K562 (cell line): ENCODE results near the gene PLEKHA6. TPM values are rescaled to one million over a fixed set of nuclear protein-coding genes. Genes with fewer than 3 reads are reported as not detected.
A peak's percentile ranks its signal among the peaks of the same experiment; 100 is the strongest.

Source experiments
- ATAC-seq: fragments of 200-7000 bp; cut with Tn5 transposase; 3 replicates; pipeline ENCODE4 v1.9.1; 2020; ENCODE audit warnings: moderate library complexity
- BruUV-seq: library from RNA; stranded (reverse); fragments of 400-500 nt; replicated peaks from 2 replicates; lab custom pipeline; 2021; lab: Mats Ljungman, UMichigan
- CTCF ChIA-PET: fragments of 300-600 bp; formaldehyde crosslinking; extraction: SDS; loops from one replicate; lab custom pipeline; 2021; ENCODE audit warnings: low intra/inter-chr PET ratio; lab: Yijun Ruan, JAX
- POLR2A ChIA-PET: fragments of 300-600, 350-650 bp; sonication (Branson Sonifier 250); formaldehyde crosslinking; extraction: SDS; loops from one replicate; lab custom pipeline; 2021; ENCODE audit warnings: antibody characterized with exemption, inconsistent platforms; lab: Yijun Ruan, JAX
- DNase-seq, 4 experiments: peaks; one replicate each; pipeline versions ENCODE4 v3.0.0 to v3.0.0-alpha.2; 2011 to 2018; ENCODE audit warnings: low spot score in 3 of 4, mixed read lengths in 3 of 4; ENCODE audit errors: extremely low read depth in 1 of 4
- FAIRE-seq: peaks from 2 replicates; lab custom pipeline; 2011; peaks lifted over from hg19 to GRCh38; lab: Jason Lieb, UNC
- H2AFZ ChIP-seq: 2 replicates; pipeline ENCODE4 v1.6.0; 2011; ENCODE audit warnings: low read depth, low read length, control low read depth, inconsistent platforms
- H3K27ac ChIP-seq: fragments of 200-600 bp; 3 replicates; pipeline ENCODE4 v1.8.0; 2011; ENCODE audit warnings: low read depth, mild to moderate bottlenecking, control low read depth, inconsistent platforms, low read length, moderate library complexity, mixed read lengths; ENCODE audit errors: extremely low read depth
- H3K27me3 ChIP-seq, 2 experiments: fragments of 300-600 bp in 1 of 2; 2 replicates in 1 of 2; 3 replicates in 1 of 2; pipeline versions ENCODE4 v1.6.0 to v1.8.0; 2011; ENCODE audit warnings: inconsistent platforms in 2 of 2, low read length in 2 of 2, mild to moderate bottlenecking in 1 of 2, mixed read lengths in 1 of 2, moderate library complexity in 1 of 2; ENCODE audit not compliant: control insufficient read depth in 2 of 2, insufficient read depth in 2 of 2
- H3K36me3 ChIP-seq: fragments of 300-600 bp; 3 replicates; pipeline ENCODE4 v1.8.0; 2011; ENCODE audit warnings: mild to moderate bottlenecking, low read length, inconsistent platforms; ENCODE audit not compliant: control insufficient read depth, insufficient read depth
- H3K4me1 ChIP-seq, 2 experiments: fragments of 200-600 bp in 1 of 2; replicated peaks in 1 of 2; 2 replicates in 1 of 2; 3 replicates in 1 of 2; pipeline versions ENCODE4 v1.5.1 to v1.8.0; 2011; ENCODE audit warnings: inconsistent platforms in 2 of 2, low read length in 2 of 2, mild to moderate bottlenecking in 1 of 2, mixed read lengths in 1 of 2, moderate library complexity in 1 of 2; ENCODE audit not compliant: control insufficient read depth in 2 of 2, insufficient read depth in 2 of 2
- H3K4me2 ChIP-seq: 2 replicates; pipeline ENCODE4 v1.6.1; 2011; ENCODE audit warnings: low read length, control low read depth, inconsistent platforms, mixed read lengths; ENCODE audit not compliant: insufficient read depth
- H3K4me3 ChIP-seq: fragments of 200-600 bp; sonication (generic), shearing (Covaris generic); 2 replicates; pipeline ENCODE4 v1.5.1; 2016; ENCODE audit warnings: control low read depth, inconsistent platforms
- H3K79me2 ChIP-seq: fragments of 200-600 bp; 3 replicates; pipeline ENCODE4 v1.8.0; 2011; ENCODE audit warnings: low read length, inconsistent platforms; ENCODE audit not compliant: control insufficient read depth, insufficient read depth
- H3K9ac ChIP-seq, 2 experiments: 2 replicates each; pipeline versions ENCODE4 v1.6.0 to v1.6.1; 2011; ENCODE audit warnings: low read depth in 2 of 2, low read length in 2 of 2, control low read depth in 1 of 2, inconsistent platforms in 1 of 2, mild to moderate bottlenecking in 1 of 2, mixed read lengths in 1 of 2; ENCODE audit not compliant: insufficient read depth in 1 of 2
- H3K9me1 ChIP-seq: one replicate; pipeline ENCODE4 v1.6.0; 2011; ENCODE audit warnings: inconsistent platforms, mild to moderate bottlenecking, low read length, moderate library complexity; ENCODE audit not compliant: control insufficient read depth, insufficient read depth
- H3K9me3 ChIP-seq: replicated peaks from 2 replicates; pipeline ENCODE4 v1.5.1; 2011; ENCODE audit warnings: low read depth, low read length, inconsistent platforms; ENCODE audit not compliant: control insufficient read depth, insufficient read depth
- H4K20me1 ChIP-seq: replicated peaks from 2 replicates; pipeline ENCODE4 v1.6.1; 2011; ENCODE audit warnings: low read length, inconsistent platforms, mixed read lengths; ENCODE audit not compliant: control insufficient read depth, insufficient read depth
- GABPA ChIP-seq: fragments of 200-800 bp; sonication (Bioruptor generic); conservative IDR thresholded peaks from 2 replicates; pipeline ENCODE4 v1.6.1; 2016; ENCODE audit warnings: low read depth, missing genetic modification characterization, missing compliant biosample characterization
- WGBS: fragments of 100-300 bp; shearing (Covaris generic); methylation state at CpG from one replicate; pipeline ENCODE4 v1.1.6; 2016; ENCODE audit warnings: low coverage, mixed read lengths; ENCODE audit not compliant: insufficient coverage; ENCODE audit errors: missing lambda C conversion rate; 5-methylcytosine and 5-hydroxymethylcytosine counted together
- in situ Hi-C: fragments of 300-500 bp; cut with MboI; formaldehyde crosslinking; loops from 4 replicates; pipeline ENCODE4 v1.15.0; 2018; ENCODE audit warnings: inconsistent platforms, mixed read lengths
- intact Hi-C: fragments of 100-400 bp; cut with micrococcal nuclease; formaldehyde crosslinking; loops from 2 replicates; pipeline ENCODE4 v1.14.2; 2022
- polyA plus RNA-seq, 8 experiments: library from polyadenylated mRNA; depleted of rRNA in 4 of 8; stranded (reverse) in 5 of 8; unstranded in 3 of 8; fragments of >200 nt; fragmentation: Nextera tagmentation in 2 of 8; fragmentation: Illumina TruSeq in 1 of 8; extraction: Ambion mirVana in 2 of 8; extraction: Trizol in 1 of 8; gene quantifications; 2 replicates each; pipeline versions ENCODE4 v1.2.1 to v1.2.3, GENCODE V29; 2011 to 2014; ENCODE audit warnings: inconsistent platforms in 1 of 8, missing spikeins in 1 of 8
- total RNA-seq, 7 experiments: library from RNA; depleted of rRNA in 6 of 7; stranded (reverse); fragments of >200 nt in 6 of 7; fragmentation: Illumina TruSeq in 2 of 7; extraction: Trizol in 2 of 7; gene quantifications; 2 replicates each; pipeline versions ENCODE4 v1.2.1 to v1.2.3, GENCODE V29; 2011 to 2021; ENCODE audit warnings: low replicate concordance in 1 of 7
- TF ChIP-seq, protein P1 (sequence below): sonication (generic); IDR thresholded peaks from 2 replicates; pipeline ENCODE4 v1.6.1; 2016

The PLEKHA6 gene
- total and polyA plus RNA-seq, 9 of the 15 experiments (the other 6 are each of a cell fraction or from before 2014, with no cell fraction given): under 0.01 to 0.33 (median 0.01) TPM; not detected in 4

- ATAC-seq (no peak), FAIRE-seq (no peak), DNase-seq (no peak)
- Histone ChIP-seq H3K9me1 (no peaks in the 10 kb centered on the region), H4K20me1 (0 out of 2 replicates have a peak, but pooled peaks cover 3% of the 10 kb centered on the region), H3K79me2 (no peaks in the 10 kb centered on the region), H3K9me3 (no peaks in the 10 kb centered on the region), H3K4me1 (peaks cover under 1 to 11% of the 10 kb centered on the region in 2 experiments; a peak in 3 of 5 replicates), H3K4me2 (no peak overlapping the region), H3K9ac (no peak overlapping the region), H3K4me3 (no peak overlapping the region), H3K27ac (no peak overlapping the region), H3K27me3 (peaks cover 17 to 48% of the 10 kb centered on the region in 2 experiments; a peak in 4 of 5 replicates), H2AFZ (no peak overlapping the region), H3K36me3 (no peaks in the 10 kb centered on the region)
- no TSS peak for BruUV-seq
- ChIA-PET CTCF (no interaction called here), POLR2A (interaction anchor here (0.6 to 2.1 kb wide), 6 partner anchors 8 to 494 kb away, joined by 3 to 10 read pairs (median 3); no protein-coding TSS in a partner anchor)
- intact Hi-C loops (no loop called here), in situ Hi-C loops (no loop called here)
- WGBS: 4% methylated on average over 6 of the region's 6 CpGs
- no peak for TF ChIP-seq GABPA (tag)
- TF ChIP-seq, protein P1, sequence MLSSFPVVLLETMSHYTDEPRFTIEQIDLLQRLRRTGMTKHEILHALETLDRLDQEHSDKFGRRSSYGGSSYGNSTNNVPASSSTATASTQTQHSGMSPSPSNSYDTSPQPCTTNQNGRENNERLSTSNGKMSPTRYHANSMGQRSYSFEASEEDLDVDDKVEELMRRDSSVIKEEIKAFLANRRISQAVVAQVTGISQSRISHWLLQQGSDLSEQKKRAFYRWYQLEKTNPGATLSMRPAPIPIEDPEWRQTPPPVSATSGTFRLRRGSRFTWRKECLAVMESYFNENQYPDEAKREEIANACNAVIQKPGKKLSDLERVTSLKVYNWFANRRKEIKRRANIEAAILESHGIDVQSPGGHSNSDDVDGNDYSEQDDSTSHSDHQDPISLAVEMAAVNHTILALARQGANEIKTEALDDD: 0 out of 2 replicates have a peak, but pooled peaks have one; percentile 26
Measured at GRCh38 chr1:204354579-204354978, 5.2 kb downstream of the PLEKHA6 start.
